HL-60 (cell line): Measurements from ENCODE around the gene FJX1.

Source experiments
- DNase-seq, 2 experiments: peaks; one replicate each; pipeline ENCODE4 v3.0.0-alpha.2; 2010 to 2020; ENCODE audit warnings: low read depth in 1 of 2, low spot score in 1 of 2
- H3K27ac ChIP-seq: fragments of 250-450 bp; sonication (Bioruptor Pico); replicated peaks from 2 replicates; pipeline ENCODE4 v1.5.1; 2020; ENCODE audit warnings: mild to moderate bottlenecking, moderate library complexity
- H3K27me3 ChIP-seq: fragments of 250-450 bp; sonication (Bioruptor Pico); 2 replicates; pipeline ENCODE4 v1.5.1; 2021; ENCODE audit warnings: mild to moderate bottlenecking, moderate library complexity; ENCODE audit not compliant: insufficient read depth, poor library complexity, severe bottlenecking
- H3K4me3 ChIP-seq: replicated peaks from 2 replicates; pipeline ENCODE4 v1.5.1; 2011; ENCODE audit warnings: mild to moderate bottlenecking, control low read depth, low read length; ENCODE audit not compliant: insufficient read depth
- CTCF ChIP-seq: IDR thresholded peaks from one replicate; pipeline ENCODE4 v1.5.1; 2011; ENCODE audit warnings: low read length, control low read depth, inconsistent platforms; ENCODE audit not compliant: insufficient read depth
- GABPA ChIP-seq: IDR thresholded peaks from 2 replicates; pipeline ENCODE4 v1.6.1; 2012; ENCODE audit warnings: low read depth
- POLR2AphosphoS5 ChIP-seq: IDR thresholded peaks from 2 replicates; pipeline ENCODE4 v1.6.1; 2012; ENCODE audit warnings: low read depth
- REST ChIP-seq: IDR thresholded peaks from 2 replicates; pipeline ENCODE4 v1.6.1; 2012; ENCODE audit warnings: low read depth; ENCODE audit not compliant: insufficient replicate concordance
- SPI1 ChIP-seq: IDR thresholded peaks from 2 replicates; pipeline ENCODE4 v1.6.1; 2012; ENCODE audit warnings: low read depth, mild to moderate bottlenecking, borderline replicate concordance

FJX1 gene

GRCh38 chr11:35610631-35611030 lies 7.6 kb upstream of the FJX1 start:
- Histone ChIP-seq H3K27ac (no peak overlapping the region), H3K27me3 (no peaks in the 10 kb centered on the region), H3K4me3 (no peak overlapping the region)
- no peak for DNase-seq
- TF ChIP-seq GABPA (no peak), CTCF (no peak), POLR2AphosphoS5 (no peak), REST (no peak), SPI1 (no peak)

GRCh38 chr11:35611741-35612140 lies 6.5 kb upstream of the FJX1 start:
- Histone ChIP-seq H3K27ac (no peak overlapping the region), H3K4me3 (no peak overlapping the region), H3K27me3 (no peaks in the 10 kb centered on the region)
- TF ChIP-seq CTCF, result no peak
- TF ChIP-seq POLR2AphosphoS5, result no peak
- TF ChIP-seq REST, result no peak
- TF ChIP-seq SPI1, result no peak
- no peak for TF ChIP-seq GABPA
- no peak for DNase-seq

DNA sequence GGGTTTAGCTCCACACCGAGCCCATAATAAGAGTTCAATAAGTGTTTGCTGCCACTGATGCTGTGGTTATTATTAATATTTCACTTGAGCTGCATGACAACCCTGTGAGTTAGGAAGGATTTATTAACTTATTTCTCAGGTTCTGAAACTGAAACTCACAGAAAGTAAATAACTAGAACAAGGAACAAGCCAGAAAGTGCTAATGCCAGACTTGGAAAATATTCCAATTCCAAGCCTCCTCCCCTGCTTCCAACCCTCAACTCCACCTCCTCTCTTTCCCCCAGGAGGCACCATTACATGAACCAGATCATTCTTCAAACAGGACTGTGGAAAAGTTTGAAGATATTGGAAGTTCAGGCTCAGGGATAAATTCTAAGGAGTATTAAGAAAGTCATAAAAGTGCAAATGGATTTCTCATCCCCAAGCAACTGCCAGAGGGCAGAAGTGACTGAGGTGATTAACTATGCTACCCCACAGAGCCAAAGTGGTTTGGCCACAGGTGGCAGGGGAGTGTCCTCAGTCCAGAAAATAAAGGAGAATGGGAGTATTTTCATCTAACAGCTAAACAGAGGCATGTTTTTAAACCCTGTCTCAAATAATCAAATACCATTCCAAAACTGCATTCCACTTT lies 3.2 kb upstream of the FJX1 start:
- H3K4me3 ChIP-seq, result no peak overlapping the region
- DNase-seq, result no peak
- H3K27me3 ChIP-seq, result peaks cover 17% of the 10 kb centered on the region
- no peak for TF ChIP-seq POLR2AphosphoS5
- no peak for TF ChIP-seq GABPA
- TF ChIP-seq CTCF, result no peak
- TF ChIP-seq REST, result no peak
- no peak for TF ChIP-seq SPI1
- H3K27ac ChIP-seq, result no peak overlapping the region
